Transverse colon (tissue), 4 donors: ENCODE data around the gene PRR16. TPM values are rescaled to one million over a fixed set of nuclear protein-coding genes. Genes with fewer than 3 reads are reported as not detected.

ENCODE experiments used
- DNase-seq: peaks from one replicate; pipeline ENCODE4 v3.0.0-alpha.2; 2019
- H3K27ac ChIP-seq, 4 donors: fragments of 200-600 bp; sonication (generic); 2 replicates each; pipeline ENCODE4 v1.5.1; 2016 to 2018; ENCODE audit warnings: inconsistent platforms in 4 of 4
- H3K27me3 ChIP-seq: fragments of 200-600 bp; sonication (generic); 2 replicates; pipeline ENCODE4 v1.5.1; 2017; ENCODE audit warnings: inconsistent platforms
- H3K36me3 ChIP-seq, 4 donors: fragments of 200-600 bp; sonication (generic); 2 replicates each; pipeline ENCODE4 v1.5.1; 2017 to 2019; ENCODE audit warnings: inconsistent platforms in 4 of 4
- H3K4me1 ChIP-seq, 4 donors: fragments of 200-600 bp; sonication (generic); 2 replicates each; pipeline ENCODE4 v1.5.1; 2017 to 2020; ENCODE audit warnings: inconsistent platforms in 4 of 4
- H3K4me3 ChIP-seq, 4 donors: fragments of 200-600 bp; sonication (generic); 1 replicate in 1 of 4; 2 replicates in 3 of 4; pipeline versions ENCODE4 v1.5.1 to v1.6.1; 2017 to 2019; ENCODE audit warnings: inconsistent platforms in 4 of 4
- H3K9me3 ChIP-seq, 2 donors: fragments of 200-600 bp; sonication (generic); 2 replicates each; pipeline ENCODE4 v1.5.1; 2017 to 2019; ENCODE audit warnings: inconsistent platforms in 2 of 2
- CTCF ChIP-seq, 5 experiments: fragments of 200-600 bp in 3 of 5; fragments of 450-650 bp in 2 of 5; sonication (generic) in 3 of 5; IDR thresholded peaks; 1 replicate in 2 of 5; 2 replicates in 3 of 5; pipeline ENCODE4 v1.5.1; 2016 to 2017; ENCODE audit warnings: antibody characterized with exemption in 5 of 5, inconsistent platforms in 3 of 5, mild to moderate bottlenecking in 2 of 5, moderate library complexity in 1 of 5
- EP300 ChIP-seq: sonication (generic); formaldehyde crosslinking; IDR thresholded peaks from one replicate; pipeline ENCODE4 v1.6.1; 2017; ENCODE audit warnings: antibody characterized with exemption, low read depth
- POLR2A ChIP-seq: fragments of 450-650 bp; IDR thresholded peaks from one replicate; pipeline ENCODE4 v1.6.1; 2016; ENCODE audit warnings: antibody characterized with exemption, mild to moderate bottlenecking, moderate library complexity
- POLR2AphosphoS5 ChIP-seq, 3 donors: sonication (generic); formaldehyde crosslinking; IDR thresholded peaks; one replicate each; pipeline ENCODE4 v1.6.1; 2016; ENCODE audit warnings: antibody characterized with exemption in 3 of 3
- WGBS, 2 donors: methylation state at CpG; one replicate each; pipeline ENCODE4 v1.1.5; 2018; ENCODE audit warnings: low coverage in 1 of 2; 5-methylcytosine and 5-hydroxymethylcytosine counted together
- in situ Hi-C, 4 donors: fragments of 200-750 bp; cut with MboI; loops; one replicate each; pipeline versions ENCODE4 v1.15.0 to v1.15.1; 2017; ENCODE audit warnings: low sequenced_read_pairs in 3 of 4, low pct_ligation_motif_present in 1 of 4, low pct_unique_long_range_greater_than_20kb in 1 of 4
- intact Hi-C: fragments of 100-400 bp; cut with DNase I; formaldehyde crosslinking; loops from one replicate; pipeline ENCODE4 v1.15.1; 2023; ENCODE audit warnings: low total_unique reads
- total RNA-seq, 4 donors: library from RNA; depleted of rRNA; stranded (reverse); fragments of >200 nt; gene quantifications; one replicate each; pipeline ENCODE4 v1.1.0, GENCODE V29; 2016

The PRR16 gene
- total RNA-seq, 4 donors from 2014 or later = 2.7 to 9.7 (median 6.3) TPM

- Histone ChIP-seq H3K4me1 (no peaks in the 10 kb centered on the region), H3K4me3 (no peak overlapping the region), H3K36me3 (no peaks in the 10 kb centered on the region), H3K27me3 (no peaks in the 10 kb centered on the region), H3K27ac (no peak overlapping the region), H3K9me3 (no peaks in the 10 kb centered on the region)
- in situ Hi-C loops (no loop called here), intact Hi-C loops (no loop called here)
- no peak for TF ChIP-seq EP300
- DNase-seq = no peak
Observed at GRCh38 chr5:120644516-120644915, 180.4 kb downstream of the PRR16 start.

- intact Hi-C loops = no loop called here
- Histone ChIP-seq H3K9me3 (no peaks in the 10 kb centered on the region), H3K36me3 (no peaks in the 10 kb centered on the region), H3K4me3 (no peak overlapping the region), H3K4me1 (no peaks in the 10 kb centered on the region), H3K27me3 (no peaks in the 10 kb centered on the region), H3K27ac (no peak overlapping the region)
- TF ChIP-seq CTCF (IDR thresholded peaks at IDR 0.05) = peak; percentile 32 to 44 (median 39)
- TF ChIP-seq POLR2A = no peak
- TF ChIP-seq EP300 = no peak
- no peak for TF ChIP-seq POLR2AphosphoS5 (IDR thresholded peaks at IDR 0.05)
- DNase-seq = peak; percentile 10
- 50 to 52% methylated on average over 4 to 5 of the region's 5 CpGs for WGBS, 2 donors
- in situ Hi-C loops = no loop called here
Observed at GRCh38 chr5:120655828-120656435, 191.8 kb downstream of the PRR16 start.

GRCh38 chr5:120657104-120657503 lies 193.0 kb downstream of the PRR16 start:
- no peak for DNase-seq
- in situ Hi-C loops (no loop called here), intact Hi-C loops (no loop called here)
- 37% methylated on average over 1 of the region's 1 CpG; no CpG with 5 or more reads in 1 of the 2 donors for WGBS, 2 donors
- Histone ChIP-seq H3K27me3 (no peaks in the 10 kb centered on the region), H3K4me3 (no peak overlapping the region), H3K9me3 (no peaks in the 10 kb centered on the region), H3K27ac (no peak overlapping the region), H3K36me3 (no peaks in the 10 kb centered on the region), H3K4me1 (no peaks in the 10 kb centered on the region)
- no peak for TF ChIP-seq POLR2AphosphoS5 (IDR thresholded peaks at IDR 0.05)
- TF ChIP-seq EP300 = no peak
- TF ChIP-seq POLR2A = no peak
- TF ChIP-seq CTCF (IDR thresholded peaks at IDR 0.05) = no peak

- intact Hi-C loops = no loop called here
- Histone ChIP-seq H3K27me3 (no peaks in the 10 kb centered on the region), H3K36me3 (no peaks in the 10 kb centered on the region), H3K27ac (no peak overlapping the region), H3K9me3 (no peaks in the 10 kb centered on the region), H3K4me1 (no peaks in the 10 kb centered on the region), H3K4me3 (no peak overlapping the region)
- TF ChIP-seq POLR2A (no peak), CTCF (IDR thresholded peaks at IDR 0.05) (no peak), EP300 (no peak), POLR2AphosphoS5 (IDR thresholded peaks at IDR 0.05) (no peak)
- in situ Hi-C loops = no loop called here
- no peak for DNase-seq
Observed at GRCh38 chr5:120677481-120677880, 213.4 kb downstream of the PRR16 start.

GRCh38 chr5:120678279-120678678 lies 214.2 kb downstream of the PRR16 start:
- H3K9me3 ChIP-seq = no peaks in the 10 kb centered on the region
- intact Hi-C loops (no loop called here), in situ Hi-C loops (no loop called here)
- WGBS, 2 donors = 33 to 38% methylated on average over 1 of the region's 1 CpG
- no peak overlapping the region for H3K27ac ChIP-seq
- TF ChIP-seq CTCF (IDR thresholded peaks at IDR 0.05) (no peak), POLR2AphosphoS5 (IDR thresholded peaks at IDR 0.05) (no peak), POLR2A (no peak), EP300 (no peak)
- no peaks in the 10 kb centered on the region for H3K27me3 ChIP-seq
- H3K4me1 ChIP-seq = no peaks in the 10 kb centered on the region
- DNase-seq = no peak
- no peaks in the 10 kb centered on the region for H3K36me3 ChIP-seq
- H3K4me3 ChIP-seq = no peak overlapping the region
